SKM-1 (cell line): ENCODE data around the gene MYO5A.
"Not testable (repeated sequence)": the region's sequence is repeated elsewhere in the genome, so short reads cannot be mapped to it uniquely, and the experiment has no call there.

Experiments used
- DNase-seq: peaks from one replicate; lab custom pipeline; 2025; ENCODE audit not compliant: unreplicated experiment; lab: John Stamatoyannopoulos, UW

MYO5A gene

DNA sequence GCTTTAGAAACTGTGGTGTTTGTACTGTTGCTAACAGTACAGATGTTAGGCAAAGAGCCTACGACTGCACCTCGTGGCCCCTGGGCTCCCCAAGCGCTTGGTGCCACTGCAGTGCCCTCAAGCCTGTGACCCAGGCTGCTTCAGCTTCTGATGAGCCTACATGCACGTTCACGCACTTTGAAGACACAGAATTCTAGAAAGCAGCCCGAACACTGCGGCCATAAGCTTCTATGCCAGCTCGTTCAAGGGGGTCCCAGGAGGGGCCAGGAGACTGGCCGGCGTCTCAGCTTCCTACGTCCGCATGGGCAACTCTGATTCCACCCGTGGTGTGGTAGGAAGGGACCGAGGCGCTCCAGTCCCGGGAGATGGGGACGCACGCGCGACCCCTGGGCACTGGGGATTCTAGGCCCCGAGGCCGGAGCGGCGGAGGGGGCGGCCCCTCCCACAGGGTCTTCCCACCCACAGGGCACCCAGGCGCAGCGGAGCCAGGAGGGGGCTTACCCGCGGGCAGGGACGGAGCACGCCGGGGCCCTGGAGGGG is 233.7 kb downstream of the MYO5A start:
- DNase-seq = no peak

DNA sequence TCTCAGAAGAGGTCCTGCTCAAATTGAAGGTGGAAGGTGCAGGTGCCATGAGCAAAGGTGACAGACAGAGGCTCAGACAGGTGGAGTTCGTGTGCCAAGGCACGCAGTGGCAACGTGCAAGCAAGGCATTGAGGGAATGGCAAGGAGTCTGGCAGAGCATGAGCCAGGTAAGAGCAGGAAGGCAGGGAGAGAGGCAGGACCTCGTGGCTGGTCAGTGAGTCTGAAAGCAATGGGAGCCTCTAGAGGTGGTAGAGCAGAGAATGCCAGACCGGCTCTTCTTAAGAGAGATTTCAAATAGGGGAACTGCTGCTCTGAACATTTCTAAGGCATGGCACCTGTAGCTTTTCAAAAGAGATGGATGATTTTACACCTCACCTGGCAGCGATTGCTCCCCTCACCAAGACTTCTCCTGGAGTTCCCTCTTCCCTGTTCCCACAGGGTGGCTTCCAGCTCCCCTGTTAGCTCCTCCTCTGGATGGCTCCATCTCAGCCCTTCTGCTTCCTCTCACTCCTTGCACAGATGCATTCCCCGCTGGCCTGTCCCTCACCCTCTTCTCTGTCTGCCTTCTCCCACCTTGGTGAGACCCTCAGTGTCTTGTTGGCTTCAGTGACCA is 235.8 kb downstream of the MYO5A start:
- DNase-seq = no peak

DNA sequence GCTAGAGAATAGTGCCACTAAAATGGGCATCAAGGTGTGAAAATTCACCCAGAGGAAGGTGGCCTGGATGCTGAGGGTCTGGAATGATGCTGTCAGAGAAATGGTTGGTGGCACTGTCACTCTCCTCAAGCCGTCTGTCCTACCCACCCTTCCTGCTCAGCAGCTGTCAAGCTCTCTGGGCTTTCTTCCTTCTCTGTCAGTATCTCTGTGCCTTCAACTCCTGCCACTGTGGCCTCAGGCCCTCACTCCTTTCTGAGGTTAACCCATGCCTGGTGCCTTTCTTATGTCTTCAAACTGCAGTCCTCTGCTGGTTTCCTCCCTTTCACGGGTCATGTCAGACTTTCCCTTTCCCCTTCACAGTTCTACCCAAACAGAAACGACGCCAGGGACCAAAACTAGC is 237.5 kb downstream of the MYO5A start:
- no peak for DNase-seq

DNA sequence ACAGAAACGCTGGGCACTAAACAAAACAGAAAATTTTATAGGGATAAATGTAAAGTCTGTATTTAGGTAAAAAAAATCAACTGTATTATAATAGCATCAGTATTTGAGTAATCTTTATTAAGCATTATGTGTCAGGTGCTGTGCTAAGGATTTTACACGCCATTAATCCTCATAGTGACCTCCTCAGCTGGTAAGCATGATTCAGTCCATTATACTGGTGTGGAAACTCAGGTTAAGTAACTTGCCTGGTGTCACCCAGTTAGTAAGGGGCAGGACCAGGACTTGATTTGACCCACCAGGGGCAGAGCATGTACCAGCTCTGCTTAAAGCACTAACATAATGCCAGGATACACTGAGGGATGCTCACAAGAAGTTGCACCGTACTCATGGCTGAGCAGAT is 237.9 kb downstream of the MYO5A start:
- DNase-seq = no peak

DNA sequence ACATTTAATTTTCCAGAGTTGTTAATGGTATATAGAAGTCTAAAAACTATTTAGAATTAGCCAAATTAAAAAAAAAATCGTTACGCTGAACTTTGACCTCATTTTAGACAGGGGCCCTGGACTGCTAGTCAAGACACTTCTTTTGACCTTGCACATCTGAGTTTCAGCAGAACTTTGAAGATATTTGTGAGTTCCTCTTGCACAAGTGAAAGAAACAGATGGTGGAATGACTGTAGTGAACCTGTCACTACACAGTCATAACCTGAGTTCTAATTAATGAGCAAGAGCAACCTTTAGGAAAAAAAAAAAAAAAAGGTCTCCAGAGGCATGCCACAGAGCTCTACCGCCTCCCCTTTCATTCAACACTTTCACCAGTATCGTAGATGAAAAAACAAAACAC is 238.4 kb downstream of the MYO5A start:
- no peak for DNase-seq

DNA sequence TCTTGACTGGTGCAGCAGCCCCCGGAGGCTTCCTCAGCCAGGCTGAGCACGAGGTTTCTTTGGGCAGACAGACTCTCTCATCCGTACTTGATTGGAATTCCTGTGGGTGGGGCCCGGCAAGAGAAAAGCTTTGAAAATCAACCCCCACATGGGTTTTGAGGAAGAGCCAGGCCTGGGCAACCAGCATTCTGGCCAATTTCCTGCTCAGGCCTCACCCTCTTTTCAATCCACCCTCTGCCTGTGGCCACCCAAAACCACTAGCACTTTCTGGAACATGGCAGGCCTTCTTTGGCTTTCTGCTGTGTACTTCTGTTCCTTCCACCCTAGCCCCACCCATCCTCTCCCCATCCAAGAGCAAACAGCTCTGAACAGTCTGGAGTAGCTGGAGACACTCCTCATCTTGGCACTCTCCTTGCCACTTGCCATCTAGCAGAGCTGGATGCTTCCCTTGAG is 239.0 kb downstream of the MYO5A start:
- DNase-seq = no peak

DNA sequence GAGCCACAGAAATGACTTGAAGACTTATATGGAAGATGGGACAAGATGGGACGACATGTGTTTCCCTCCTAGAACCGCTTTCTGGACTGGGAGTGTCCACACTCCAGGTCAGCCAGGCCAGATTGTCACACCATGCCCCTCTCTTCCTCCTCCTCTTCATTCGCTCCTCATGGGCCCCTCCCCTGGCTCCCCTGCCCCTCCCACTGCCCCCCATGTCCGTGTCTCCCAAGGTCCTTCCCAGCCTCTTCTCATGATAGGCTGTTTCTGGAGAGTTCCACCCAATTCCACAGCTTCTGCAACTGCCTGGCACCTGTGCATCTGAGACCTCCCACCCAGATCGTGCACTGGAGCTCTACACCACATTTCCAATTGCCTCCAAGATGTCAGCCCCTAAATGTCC is 239.7 kb downstream of the MYO5A start:
- DNase-seq = no peak

DNA sequence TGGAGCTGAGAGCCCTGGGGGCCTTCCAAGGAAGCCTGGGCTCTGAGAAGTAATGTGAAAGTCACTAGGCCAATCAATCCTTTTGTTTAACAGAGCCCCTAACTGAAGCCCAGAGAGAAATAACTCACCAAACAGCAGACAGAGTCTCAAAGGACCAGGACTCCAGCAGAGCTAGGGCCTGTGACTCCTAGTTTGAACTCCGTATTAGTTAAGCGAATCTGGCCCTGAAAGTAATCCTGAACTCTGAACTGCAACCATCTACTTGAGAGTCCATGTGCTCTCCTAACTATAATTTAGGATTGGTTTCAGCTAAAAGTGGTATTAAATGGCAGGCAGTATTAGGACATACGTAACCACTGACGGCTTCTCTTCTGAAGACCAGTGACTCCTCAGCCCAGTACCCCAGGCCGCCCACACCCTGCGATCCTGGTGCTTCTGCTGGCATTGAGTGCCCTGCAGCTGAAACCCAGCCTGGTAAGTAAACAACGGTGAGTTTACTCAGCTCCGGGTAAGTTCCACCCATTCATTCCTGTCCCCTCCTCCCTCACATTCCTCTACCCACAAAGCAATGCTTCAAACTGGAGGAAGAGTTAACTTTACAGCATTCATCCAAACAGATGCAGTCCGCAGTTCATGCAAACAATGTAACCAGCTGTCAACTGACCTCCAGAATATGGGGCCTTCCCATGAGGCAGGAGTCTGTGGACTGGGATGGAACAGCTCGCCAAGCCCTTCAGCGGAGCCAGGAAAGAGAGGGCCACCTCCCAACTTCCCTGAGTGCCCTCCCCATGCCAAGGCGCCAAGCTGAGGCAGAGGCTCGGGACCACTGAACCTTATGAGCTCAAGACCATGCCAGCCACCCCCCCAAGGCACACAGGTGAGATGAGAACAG is 240.4 kb downstream of the MYO5A start:
- DNase-seq = no peak

DNA sequence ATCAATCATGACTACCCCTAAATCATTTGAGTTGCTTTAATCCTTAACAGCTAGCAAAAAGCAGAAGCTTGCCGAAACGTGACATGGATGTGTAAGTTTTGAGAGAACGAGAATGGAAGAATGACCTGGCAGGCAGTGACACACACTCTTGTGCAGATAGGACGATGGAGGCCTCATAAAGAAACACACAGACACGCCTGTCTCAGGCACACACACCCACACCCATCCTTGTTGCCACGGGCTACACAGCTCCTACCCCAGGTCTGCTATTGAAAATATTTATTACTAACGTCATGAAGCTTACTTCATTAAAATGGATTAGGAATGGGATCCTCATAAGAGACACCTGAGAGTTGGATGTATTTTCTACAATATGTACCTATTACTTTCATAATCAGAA is 241.6 kb downstream of the MYO5A start:
- no peak for DNase-seq

DNA sequence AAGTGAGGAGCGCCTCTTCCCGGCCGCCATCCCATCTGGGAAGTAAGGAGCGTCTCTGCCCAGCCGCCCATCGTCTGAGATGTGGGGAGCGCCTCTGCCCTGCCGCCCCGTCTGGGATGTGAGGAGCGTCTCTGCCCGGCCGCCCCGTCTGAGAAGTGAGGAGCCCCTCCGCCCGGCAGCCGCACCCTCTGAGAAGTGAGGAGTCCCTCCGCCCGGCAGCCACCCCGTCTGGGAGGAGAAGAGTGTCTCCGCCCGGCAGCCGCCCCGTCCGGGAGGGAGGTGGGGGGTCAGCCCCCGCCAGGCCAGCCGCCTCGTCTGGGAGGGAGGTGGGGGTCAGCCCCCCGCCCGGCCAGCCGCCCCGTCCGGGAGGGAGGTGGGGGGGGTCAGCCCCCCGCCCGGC is 242.7 kb downstream of the MYO5A start:
- DNase-seq = not testable (repeated sequence)

DNA sequence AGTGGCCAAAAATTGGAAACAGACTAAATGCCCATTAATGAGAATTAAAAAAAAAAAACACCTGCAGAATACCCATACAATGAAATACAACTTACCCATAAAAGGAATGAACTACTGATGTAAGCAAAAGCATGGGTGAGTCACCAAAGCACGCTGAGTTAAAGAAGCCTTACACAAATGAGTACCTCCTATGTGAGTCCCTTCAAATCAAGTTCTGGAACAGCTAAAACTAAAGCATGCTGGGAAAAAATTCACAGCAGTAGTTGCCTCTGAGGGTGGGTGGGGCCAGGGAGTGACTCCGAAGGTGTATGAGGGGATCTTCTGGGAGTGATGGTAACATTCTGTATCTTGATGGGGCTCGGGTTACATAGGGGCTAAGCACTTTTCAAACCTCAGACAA is 244.5 kb downstream of the MYO5A start:
- DNase-seq = no peak

DNA sequence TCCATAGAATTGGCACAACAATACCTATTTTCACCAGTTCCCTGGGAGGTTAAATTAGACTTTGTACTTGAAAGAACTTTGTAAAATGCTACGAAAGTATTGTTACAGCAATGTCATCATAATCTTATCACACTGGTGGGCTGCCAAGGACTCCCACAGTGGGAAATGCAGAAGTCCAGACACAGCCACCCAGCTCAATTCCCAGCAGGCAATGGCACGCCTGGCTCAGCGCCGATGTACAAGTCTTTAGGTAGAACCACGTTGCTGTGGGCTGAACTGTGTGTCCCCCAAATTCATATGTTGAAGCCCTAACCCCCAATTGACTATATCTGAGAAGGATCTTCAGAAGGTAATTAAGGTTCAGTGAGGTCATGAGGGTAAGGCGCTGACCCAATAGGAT is 245.4 kb downstream of the MYO5A start:
- no peak for DNase-seq

DNA sequence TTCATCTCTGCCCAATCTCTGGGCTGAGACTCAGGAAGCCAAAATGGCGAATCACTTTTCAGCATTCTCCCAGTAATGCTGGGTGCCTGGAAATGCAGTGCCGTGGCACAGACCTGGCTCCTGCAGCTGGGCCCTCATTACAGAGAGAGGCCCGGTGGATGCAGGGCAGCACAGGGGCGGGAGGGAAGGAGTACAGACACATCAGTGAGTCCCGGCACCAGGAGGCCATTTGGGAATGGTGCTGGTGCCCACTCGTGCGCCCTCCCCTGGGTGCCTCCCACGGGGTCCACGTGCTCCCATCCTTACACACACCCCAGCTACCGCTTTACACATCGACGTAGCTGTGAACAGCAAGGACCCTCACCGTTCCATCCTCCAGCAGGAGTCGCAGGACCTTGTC is 246.3 kb downstream of the MYO5A start:
- DNase-seq = no peak

DNA sequence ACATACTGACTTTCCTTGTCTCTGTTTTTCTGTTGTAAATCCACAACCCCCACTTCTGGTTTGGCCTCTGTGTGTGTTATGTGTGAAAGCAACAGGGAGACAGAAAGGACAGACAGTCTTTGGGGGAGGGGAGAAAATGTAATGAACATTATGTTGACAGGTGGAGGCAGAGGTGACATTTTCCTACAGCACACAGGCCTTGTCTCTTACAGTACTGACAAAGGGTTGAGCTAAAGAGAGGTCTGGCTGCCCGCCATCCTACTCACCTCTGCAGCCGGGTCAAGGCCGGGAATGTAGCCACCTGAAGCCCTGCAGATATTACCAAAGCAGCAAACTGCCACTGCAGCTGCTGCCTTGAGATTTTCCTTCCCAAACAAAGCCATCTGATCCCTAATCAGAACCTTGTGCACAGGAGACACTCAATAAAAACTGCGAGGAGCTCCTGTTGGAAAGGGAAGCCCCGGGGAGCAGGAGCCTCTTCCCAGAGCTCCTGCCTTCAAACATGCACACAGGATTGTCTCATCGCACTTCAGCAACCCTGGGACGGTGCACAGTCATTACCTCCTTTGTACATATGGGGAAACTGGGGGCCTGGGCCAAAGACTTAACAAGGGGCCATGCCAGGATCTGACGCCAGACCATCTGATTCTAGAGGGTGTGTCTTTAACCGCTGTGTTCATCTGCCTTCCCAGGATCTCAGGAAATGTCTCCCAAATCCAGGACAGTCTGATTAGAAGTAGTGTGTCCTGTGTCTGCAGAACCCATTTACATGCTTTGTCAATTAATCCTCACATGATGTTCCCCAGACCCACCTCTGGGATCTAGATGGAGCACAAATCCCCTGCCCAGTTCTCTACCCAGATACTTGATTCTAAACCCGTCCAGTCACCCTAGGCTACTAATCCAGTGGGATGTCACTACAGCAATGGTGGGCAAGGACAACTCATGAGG is 247.3 kb downstream of the MYO5A start:
- DNase-seq = no peak

DNA sequence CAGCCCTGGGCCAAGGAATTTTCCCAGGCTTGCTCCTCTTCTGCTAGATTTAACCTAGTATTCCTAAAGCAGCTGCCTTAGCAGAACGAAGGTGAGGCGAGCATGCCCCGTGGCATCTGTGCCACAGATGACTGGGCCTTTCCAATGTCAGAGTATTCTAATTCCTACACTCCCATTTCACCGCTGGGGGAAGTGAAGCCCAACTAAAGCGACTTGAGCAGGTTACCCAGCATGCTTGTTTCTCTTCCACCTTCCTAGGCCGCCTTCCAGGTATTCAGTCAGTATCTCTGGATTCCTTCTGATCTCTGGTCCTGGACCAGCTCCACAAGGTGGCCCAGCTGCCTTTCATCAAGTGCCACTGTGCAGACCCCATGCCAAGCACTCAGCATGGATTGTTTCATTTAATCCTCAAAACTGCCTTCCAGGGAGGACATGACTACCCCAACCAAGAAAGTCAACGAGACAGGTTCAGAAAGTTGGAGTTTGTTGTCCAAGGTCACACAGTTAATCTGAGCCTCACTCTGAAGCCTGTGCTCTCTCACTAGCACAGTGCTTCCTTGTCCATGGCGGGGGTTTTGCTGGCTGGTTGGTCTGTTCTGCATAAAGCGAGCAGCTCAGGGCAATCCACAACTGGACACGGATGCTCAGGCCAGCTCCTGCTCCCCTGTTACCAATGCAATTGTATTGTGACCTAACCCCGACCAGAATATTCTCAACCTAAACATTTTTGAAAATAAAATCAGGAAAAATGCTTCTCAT is 248.2 kb downstream of the MYO5A start:
- DNase-seq = no peak

DNA sequence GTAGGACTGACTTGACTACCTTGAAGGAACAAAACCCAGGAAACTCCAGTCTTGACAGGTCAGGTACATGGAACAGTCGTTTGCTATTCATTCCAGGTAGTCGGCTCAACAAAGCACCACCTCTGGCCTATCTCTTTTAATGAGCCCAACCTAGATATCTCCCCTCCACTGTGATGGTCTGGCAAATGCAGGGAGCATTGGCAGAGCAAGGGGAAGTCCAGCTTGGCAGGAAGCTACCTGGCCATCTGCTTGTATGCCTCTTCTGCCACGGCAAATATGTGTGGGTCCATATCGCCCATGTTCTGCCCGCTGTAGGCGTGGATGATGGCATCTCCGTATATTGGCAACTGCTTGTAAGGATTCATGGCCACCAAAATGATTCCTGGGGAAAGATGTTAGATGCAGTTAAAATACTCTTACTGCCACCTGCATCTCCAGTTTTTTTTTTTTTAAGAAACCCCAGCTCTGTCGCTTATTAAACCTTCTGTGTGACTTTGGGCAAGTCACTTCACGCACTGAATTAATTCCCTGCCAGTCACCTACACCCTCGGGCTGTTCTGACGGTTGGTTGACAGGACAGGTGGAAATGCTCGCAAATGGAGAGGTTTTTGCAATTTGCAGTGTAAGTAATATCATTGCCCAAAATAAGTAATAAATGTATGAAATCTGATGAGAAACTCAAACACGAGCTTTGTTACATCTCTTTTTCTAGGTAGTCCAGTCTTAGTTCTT is 249.9 kb downstream of the MYO5A start:
- no peak for DNase-seq

DNA sequence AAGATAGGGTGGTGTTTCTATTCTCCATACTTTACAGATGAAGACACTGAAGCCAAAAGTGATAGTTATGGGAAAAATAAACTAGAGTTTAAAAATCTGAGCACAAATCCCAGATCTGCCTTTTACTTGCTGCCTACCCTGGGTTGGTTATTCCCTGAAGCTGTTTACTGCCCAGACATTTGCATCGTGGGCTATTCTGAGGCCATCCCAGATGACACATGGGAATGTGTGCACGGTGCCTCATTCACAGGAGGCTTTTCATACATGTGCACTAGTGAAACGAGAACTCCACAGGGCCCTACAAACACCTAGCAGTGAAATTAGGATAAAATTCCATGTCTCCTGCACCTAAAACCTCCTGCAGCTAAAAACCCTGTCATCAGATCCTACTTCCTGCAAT is 250.5 kb downstream of the MYO5A start:
- DNase-seq = no peak

DNA sequence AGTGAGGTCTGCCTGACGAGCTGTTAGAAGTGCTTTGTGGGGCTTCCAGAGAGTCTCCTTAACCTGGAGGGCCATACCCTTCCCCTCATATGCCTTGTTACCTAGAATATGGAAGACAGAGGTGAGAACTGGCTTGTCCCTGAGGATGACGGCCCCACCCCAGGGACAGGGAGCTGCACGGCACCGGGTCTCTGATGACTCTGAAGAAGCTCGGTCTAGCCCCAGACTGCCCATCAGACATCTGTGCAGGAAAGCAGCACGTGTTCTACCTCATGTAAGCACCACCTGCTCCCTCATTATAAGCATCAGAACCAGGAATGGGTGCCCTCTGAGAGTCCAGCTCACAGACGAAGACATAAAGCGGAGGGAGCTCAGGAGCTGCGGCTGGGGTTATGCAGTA is 251.1 kb downstream of the MYO5A start:
- no peak for DNase-seq

DNA sequence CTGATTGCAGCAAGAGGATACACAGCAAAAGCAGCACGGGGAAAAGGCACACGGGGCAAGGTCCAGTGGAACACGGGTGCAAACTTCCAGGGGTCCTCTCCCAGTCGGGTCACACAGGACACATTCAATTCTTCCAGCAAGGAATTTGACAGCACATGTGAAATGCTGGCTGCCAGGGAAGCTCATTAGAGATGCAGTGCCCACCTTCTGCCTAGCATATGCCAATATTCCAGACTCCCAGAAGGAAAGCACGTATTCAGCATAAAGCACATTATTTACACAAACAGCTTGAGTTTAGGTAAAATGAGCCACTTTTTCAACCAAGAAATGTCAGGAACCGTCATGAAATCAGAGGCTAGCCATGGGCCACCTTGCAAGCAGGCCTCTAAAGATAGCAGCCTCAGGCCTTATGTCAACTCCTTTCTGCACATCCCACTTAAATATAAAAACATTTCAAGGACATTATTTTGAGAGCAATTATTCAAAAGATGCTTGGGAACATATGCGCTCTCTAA is 252.4 kb downstream of the MYO5A start:
- no peak for DNase-seq
